NCI-H2227 (cell line): ENCODE results near the gene IGFL4.
A peak's percentile ranks its signal among the peaks of the same experiment; 100 is the strongest.

ENCODE experiments used
- DNase-seq: peaks from one replicate; lab custom pipeline; 2025; ENCODE audit not compliant: unreplicated experiment; lab: John Stamatoyannopoulos, UW

The IGFL4 gene

GRCh38 chr19:46022061-46022430 lies 18.8 kb downstream of the IGFL4 start:
- no peak for DNase-seq

GRCh38 chr19:46021531-46022041 lies 19.2 kb downstream of the IGFL4 start:
- DNase-seq = no peak

- DNase-seq = no peak
Measured at GRCh38 chr19:46020819-46021125, 20.0 kb downstream of the IGFL4 start.

GRCh38 chr19:46019270-46019669 lies 21.5 kb downstream of the IGFL4 start:
- DNase-seq = no peak

- DNase-seq = no peak
Measured at GRCh38 chr19:46018729-46019251, 22.0 kb downstream of the IGFL4 start.

GRCh38 chr19:46017874-46018675 lies 22.7 kb downstream of the IGFL4 start:
- no peak for DNase-seq

- DNase-seq = no peak
Measured at GRCh38 chr19:46017095-46017429, 23.7 kb downstream of the IGFL4 start.

- DNase-seq = peak; percentile 84
Measured at GRCh38 chr19:46016426-46017094, 24.2 kb downstream of the IGFL4 start.

GRCh38 chr19:46015687-46016425 lies 24.9 kb downstream of the IGFL4 start:
- DNase-seq = peak; percentile 28

GRCh38 chr19:46014941-46015686 lies 25.7 kb downstream of the IGFL4 start:
- peak; percentile 84 for DNase-seq

- peak; percentile 28 for DNase-seq
Measured at GRCh38 chr19:46014534-46014933, 26.3 kb downstream of the IGFL4 start.

GRCh38 chr19:46009530-46010510 lies 31.0 kb downstream of the IGFL4 start:
- peak; percentile 79 for DNase-seq

GRCh38 chr19:46006411-46006810 lies 34.4 kb downstream of the IGFL4 start:
- no peak for DNase-seq

- no peak for DNase-seq
Measured at GRCh38 chr19:46002678-46003275, 38.0 kb downstream of the IGFL4 start.

- peak; percentile 73 for DNase-seq
Measured at GRCh38 chr19:46000491-46001246, 40.1 kb downstream of the IGFL4 start.

- DNase-seq = peak; percentile 73
Measured at GRCh38 chr19:45999653-46000121, 41.1 kb downstream of the IGFL4 start.

- DNase-seq = no peak
Measured at GRCh38 chr19:45998834-45999233, 42.0 kb downstream of the IGFL4 start.

- no peak for DNase-seq
Measured at GRCh38 chr19:45996933-45997332, 43.9 kb downstream of the IGFL4 start.
